ENCODE results near the gene STAT6.

STAT6 gene

GRCh38 chr12:57157588-57158173 lies 46.5 kb upstream of the STAT6 start:
- TF ChIP-seq CTCF (IDR thresholded peaks at IDR 0.05; ENCODE audit: extremely low read depth, missing control alignments), result no peak
- DNase-seq (ENCODE audit: low spot score), result no peak

DNA sequence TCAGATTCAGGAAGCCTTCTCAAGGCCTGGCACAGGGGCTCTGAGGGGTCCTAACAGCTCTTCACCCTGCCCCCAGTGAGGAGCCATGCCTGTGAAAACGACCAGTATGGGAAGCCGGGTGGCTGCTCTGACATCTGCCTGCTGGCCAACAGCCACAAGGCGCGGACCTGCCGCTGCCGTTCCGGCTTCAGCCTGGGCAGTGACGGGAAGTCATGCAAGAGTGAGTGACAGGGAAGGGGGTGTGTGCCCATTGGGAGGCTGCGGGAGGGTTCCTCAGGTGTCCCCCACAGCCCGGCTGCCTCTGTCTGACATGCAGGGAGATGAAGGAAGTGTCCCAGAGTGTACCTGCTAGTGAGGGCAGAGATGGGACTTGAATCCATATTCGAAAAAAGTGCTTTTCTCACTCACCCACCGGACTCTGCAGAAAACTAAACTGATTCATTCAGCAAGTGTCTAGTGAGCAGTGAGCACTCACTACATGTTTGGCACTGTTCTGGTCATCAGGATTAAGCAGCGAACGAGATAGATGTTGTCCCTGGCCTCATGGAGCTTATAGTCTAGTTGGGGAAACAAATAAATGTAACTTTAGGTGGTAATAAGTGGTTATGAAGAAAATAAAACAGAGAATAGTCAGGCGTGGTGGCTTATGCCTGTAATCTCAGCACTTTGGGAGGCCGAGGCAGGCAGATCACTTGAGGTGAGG lies 45.7 kb upstream of the STAT6 start:
- no peak for DNase-seq (ENCODE audit: low spot score)
- TF ChIP-seq CTCF (IDR thresholded peaks at IDR 0.05; ENCODE audit: extremely low read depth, missing control alignments), result no peak

GRCh38 chr12:57154804-57155434 lies 43.8 kb upstream of the STAT6 start:
- DNase-seq (ENCODE audit: low spot score), result no peak
- no peak for TF ChIP-seq CTCF (IDR thresholded peaks at IDR 0.05; ENCODE audit: extremely low read depth, missing control alignments)

GRCh38 chr12:57154076-57154475 lies 42.9 kb upstream of the STAT6 start:
- no peak for TF ChIP-seq CTCF (IDR thresholded peaks at IDR 0.05; ENCODE audit: extremely low read depth, missing control alignments)

DNA sequence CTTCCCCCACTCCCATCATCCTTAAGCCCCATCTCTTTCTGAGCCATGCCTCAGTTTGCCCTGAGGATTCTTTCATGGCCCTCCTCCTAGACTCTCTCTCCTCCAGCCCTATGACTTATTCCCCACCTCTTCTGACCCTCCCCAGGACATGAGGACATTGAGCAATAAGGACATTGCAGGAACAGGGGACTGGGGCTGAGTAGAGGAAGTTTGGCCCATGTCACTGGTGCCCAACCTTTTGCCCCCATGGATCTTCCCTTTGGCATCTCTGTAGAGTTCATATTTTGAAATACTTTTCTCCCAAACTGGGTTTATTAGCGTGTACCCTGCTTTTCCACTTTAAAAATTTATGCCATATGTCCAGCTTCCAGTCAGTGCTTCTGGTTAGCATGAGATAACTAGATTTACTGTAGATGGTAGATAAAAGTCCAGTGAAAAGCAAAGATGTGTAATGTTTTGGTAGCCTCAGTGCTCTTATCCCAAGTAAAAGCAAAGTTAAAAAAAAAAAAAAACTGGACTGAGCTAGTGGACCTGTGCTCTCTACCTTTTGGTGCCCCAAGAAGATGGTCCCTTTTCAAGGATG lies 42.3 kb upstream of the STAT6 start:
- DNase-seq (ENCODE audit: low spot score), result no peak
- TF ChIP-seq CTCF (IDR thresholded peaks at IDR 0.05; ENCODE audit: extremely low read depth, missing control alignments), result no peak

More at GRCh38 chr12:57154076-57154475, 42.9 kb upstream of the STAT6 start:
- no peak for DNase-seq (ENCODE audit: low spot score)

GRCh38 chr12:57152639-57153038 lies 41.5 kb upstream of the STAT6 start:
- TF ChIP-seq CTCF (IDR thresholded peaks at IDR 0.05; ENCODE audit: extremely low read depth, missing control alignments), result no peak
- no peak for DNase-seq (ENCODE audit: low spot score)
